Astrocyte of the cerebellum (primary cell): ENCODE data around the gene UBE3B.
A peak's percentile ranks its signal among the peaks of the same experiment; 100 is the strongest.

Experiments
- DNase-seq: peaks from one replicate; pipeline ENCODE4 v3.0.0-alpha.2; 2011; ENCODE audit warnings: low read depth
- H3K4me3 ChIP-seq: 2 replicates; pipeline ENCODE4 v1.5.1; 2011; ENCODE audit warnings: mild to moderate bottlenecking, low read depth, low read length, moderate library complexity
- CTCF ChIP-seq: IDR thresholded peaks from 2 replicates; pipeline ENCODE4 v1.5.1; 2012; ENCODE audit warnings: low read length, low read depth, moderate library complexity, mild to moderate bottlenecking; ENCODE audit errors: missing control alignments
- in situ Hi-C: cut with HindIII; loops from 2 replicates; pipeline ENCODE4 v1.10.0; 2017; ENCODE audit warnings: low sequenced_read_pairs

UBE3B gene

GRCh38 chr12:109458086-109458485, 19.3 kb upstream of the UBE3B start:
- H3K4me3 ChIP-seq: no peak overlapping the region
- in situ Hi-C loops: no loop called here
- DNase-seq: no peak
- no peak for TF ChIP-seq CTCF

DNA sequence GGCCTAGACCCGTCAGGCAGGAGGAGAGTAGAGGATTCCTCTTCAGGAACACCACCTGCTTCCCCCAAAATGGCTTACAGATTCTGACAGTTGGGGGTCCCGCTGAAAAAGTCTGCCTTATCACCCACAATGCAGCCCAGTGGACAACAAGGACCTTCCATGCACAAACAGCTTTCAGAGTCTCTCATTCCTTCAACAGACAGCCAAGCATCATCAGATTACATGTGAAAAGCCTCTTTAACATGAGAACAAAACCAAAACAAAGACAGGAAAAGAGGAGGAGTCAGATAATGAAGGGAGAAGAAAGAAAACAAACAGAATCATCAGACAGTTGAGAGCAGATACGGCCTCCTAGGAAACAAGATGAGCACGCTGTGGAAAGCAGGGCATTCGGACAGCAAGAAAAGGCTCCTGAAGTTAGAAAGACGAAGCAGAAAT, 18.6 kb upstream of the UBE3B start:
- no peak overlapping the region for H3K4me3 ChIP-seq
- TF ChIP-seq CTCF: no peak
- in situ Hi-C loops: no loop called here
- no peak for DNase-seq

GRCh38 chr12:109459247-109459646, 18.2 kb upstream of the UBE3B start:
- TF ChIP-seq CTCF: no peak
- in situ Hi-C loops: no loop called here
- no peak for DNase-seq
- no peak overlapping the region for H3K4me3 ChIP-seq

GRCh38 chr12:109460538-109460937, 16.9 kb upstream of the UBE3B start:
- in situ Hi-C loops: no loop called here
- TF ChIP-seq CTCF: no peak
- DNase-seq: no peak
- H3K4me3 ChIP-seq: no peak overlapping the region

DNA sequence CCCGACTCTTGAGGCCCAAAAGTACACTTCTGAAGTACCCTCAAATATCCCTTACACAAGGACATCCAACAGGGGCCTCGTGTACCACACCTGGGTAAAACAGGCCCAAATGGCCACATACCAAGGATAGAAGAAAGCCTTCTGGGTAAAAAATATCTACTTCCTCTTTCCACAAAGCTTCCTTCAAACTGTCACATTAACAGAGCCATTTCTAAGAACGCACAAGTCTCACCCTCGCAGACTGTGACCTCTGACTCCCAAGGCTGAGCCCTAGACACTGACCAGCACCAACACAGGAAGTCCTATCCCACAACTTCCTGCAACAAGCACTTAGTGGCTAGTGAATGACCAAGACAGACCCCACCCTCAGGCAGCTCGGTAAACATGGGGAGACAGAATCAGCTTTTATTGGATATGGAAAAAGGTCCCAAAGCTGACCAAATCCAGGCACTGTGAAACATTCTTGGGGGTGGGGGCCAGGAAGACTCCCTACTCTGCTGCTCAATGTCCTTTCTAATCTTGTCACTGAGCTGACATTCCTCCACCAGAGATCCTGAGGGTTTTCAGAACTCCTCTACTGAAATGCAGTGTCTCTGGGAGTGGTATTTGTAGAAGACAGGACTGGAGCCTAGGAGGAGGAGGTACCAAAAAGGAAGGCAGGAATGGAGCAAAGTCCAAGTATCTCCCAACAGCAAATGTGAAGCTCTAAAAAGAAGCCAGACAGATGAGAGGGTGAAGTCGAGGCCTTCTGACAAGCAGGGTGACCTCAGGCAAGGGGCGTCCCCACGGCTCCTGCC, 16.2 kb upstream of the UBE3B start:
- H3K4me3 ChIP-seq: no peak overlapping the region
- no peak for DNase-seq
- no peak for TF ChIP-seq CTCF
- in situ Hi-C loops: no loop called here

DNA sequence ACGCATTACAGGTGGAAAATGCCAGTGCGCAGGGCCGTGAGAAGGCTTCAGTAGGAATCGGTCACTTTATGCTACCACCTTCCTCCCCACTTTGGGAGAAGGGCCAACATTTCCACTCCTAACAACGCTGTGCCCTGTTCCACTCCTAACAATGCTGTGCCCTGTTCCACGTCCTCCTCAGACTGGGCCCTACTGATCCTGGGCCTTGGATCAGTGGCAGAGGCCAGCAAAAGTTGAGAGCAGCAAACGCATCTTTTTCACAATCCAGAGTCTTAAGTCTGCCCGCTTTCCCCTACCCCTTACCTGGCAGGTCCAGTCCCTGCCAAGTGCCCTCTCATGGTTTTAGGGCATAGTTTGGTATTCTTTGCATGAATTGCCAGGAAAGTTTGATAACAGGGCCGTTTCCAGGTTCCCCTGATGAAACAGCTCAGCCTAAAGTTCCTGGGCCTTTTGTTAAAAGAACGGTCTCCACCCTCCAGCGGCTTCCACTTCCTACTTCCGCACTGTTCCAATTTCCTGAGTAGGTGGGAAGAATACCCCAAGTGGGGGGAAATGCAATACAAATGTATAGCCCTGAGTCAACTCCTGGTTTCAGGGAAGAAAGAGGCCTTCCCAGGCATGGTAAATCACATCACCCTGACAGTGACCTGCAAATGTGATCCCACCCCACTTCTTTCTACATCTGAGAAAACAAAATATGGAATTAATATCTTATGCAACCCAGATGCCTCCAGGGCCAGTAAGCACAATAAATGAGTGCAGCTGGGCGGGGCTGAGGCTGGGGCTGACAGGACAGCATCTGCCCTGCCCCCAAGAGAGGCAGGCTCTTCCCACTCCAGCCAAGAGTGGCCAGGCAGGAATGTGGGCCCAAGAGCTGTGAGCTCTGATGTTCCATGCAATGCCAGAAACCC, 15.3 kb upstream of the UBE3B start:
- peak; percentile 82 for DNase-seq
- peak overlapping the region; percentile 22 for H3K4me3 ChIP-seq
- no peak for TF ChIP-seq CTCF
- in situ Hi-C loops: no loop called here
